Ovary (tissue), 3 donors: Measurements from ENCODE around the gene CRY1.

ENCODE experiments used
- EP300 ChIP-seq: sonication (generic); formaldehyde crosslinking; IDR thresholded peaks from one replicate; pipeline ENCODE4 v1.6.1; 2017; ENCODE audit warnings: antibody characterized with exemption
- POLR2A ChIP-seq: fragments of 450-650 bp; IDR thresholded peaks from one replicate; pipeline ENCODE4 v1.6.1; 2017; ENCODE audit warnings: antibody characterized with exemption, mild to moderate bottlenecking, moderate library complexity
- TF ChIP-seq, protein P1 (sequence below), 3 donors: fragments of 450-650 bp in 2 of 3; fragments of 200-600 bp in 1 of 3; IDR thresholded peaks; one replicate each; pipeline versions ENCODE4 v1.5.1 to v1.8.0; 2016 to 2022; ENCODE audit warnings: antibody characterized with exemption in 3 of 3, mild to moderate bottlenecking in 1 of 3
- donor health status: DM: no; HTN: no; CAD: no.

DNA sequence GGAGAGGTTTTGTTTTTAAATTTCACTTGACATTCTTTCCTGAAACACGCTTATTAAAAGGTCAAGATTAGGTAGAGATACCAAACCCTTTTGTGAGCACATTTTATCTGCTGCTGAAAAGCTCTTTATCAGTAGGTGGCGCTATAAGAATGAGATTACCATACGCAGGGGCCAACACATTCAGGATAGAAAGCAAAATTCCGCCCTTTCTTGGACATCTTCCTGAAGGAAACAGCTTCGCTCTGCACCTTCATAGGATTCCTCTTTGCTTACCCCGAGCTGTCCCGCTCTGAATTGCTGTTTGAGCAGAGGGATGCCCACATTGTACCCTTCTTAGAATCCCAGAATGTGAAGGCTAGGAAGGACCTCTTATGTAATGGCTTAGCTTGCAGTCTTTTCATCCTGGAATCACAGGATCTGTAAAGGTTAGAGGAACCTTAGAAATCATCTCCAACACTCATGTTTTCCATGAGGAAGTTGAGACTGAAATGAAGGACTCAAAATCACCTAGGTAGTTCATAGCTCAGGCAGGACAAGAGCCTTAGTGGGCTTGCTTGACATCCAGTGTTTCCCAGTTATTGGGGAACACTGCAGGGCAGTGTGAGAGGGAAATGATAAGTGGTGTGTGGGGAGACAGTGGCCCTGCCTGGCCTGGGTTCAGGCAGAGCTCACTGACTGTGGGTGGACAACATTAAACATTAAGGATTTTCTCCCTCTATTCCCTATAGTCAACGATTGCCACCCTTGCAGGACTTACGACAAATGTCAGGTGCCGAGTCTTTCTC is 38.7 kb upstream of the CRY1 start:
- no peak for TF ChIP-seq EP300
- TF ChIP-seq POLR2A, result no peak
- TF ChIP-seq, protein P1, sequence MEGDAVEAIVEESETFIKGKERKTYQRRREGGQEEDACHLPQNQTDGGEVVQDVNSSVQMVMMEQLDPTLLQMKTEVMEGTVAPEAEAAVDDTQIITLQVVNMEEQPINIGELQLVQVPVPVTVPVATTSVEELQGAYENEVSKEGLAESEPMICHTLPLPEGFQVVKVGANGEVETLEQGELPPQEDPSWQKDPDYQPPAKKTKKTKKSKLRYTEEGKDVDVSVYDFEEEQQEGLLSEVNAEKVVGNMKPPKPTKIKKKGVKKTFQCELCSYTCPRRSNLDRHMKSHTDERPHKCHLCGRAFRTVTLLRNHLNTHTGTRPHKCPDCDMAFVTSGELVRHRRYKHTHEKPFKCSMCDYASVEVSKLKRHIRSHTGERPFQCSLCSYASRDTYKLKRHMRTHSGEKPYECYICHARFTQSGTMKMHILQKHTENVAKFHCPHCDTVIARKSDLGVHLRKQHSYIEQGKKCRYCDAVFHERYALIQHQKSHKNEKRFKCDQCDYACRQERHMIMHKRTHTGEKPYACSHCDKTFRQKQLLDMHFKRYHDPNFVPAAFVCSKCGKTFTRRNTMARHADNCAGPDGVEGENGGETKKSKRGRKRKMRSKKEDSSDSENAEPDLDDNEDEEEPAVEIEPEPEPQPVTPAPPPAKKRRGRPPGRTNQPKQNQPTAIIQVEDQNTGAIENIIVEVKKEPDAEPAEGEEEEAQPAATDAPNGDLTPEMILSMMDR (IDR thresholded peaks at IDR 0.05), result peak in 1 of 3 donors; percentile 20
